Peyer's patch (tissue), 4 donors: Measurements from ENCODE around the gene BCL2L12. TPM values are rescaled to one million over a fixed set of nuclear protein-coding genes. Genes with fewer than 3 reads are reported as not detected.
"Not testable (repeated sequence)": the region's sequence is repeated elsewhere in the genome, so short reads cannot be mapped to it uniquely, and the experiment has no call there.

Experiments
- DNase-seq, 3 donors: peaks; one replicate each; pipeline ENCODE4 v3.0.0-alpha.2; 2017 to 2019
- H3K27ac ChIP-seq, 4 donors: fragments of 200-600 bp; sonication (generic); one replicate each; pipeline ENCODE4 v1.5.1; 2016 to 2019
- H3K27me3 ChIP-seq, 2 donors: fragments of 200-600 bp; sonication (generic); one replicate each; pipeline ENCODE4 v1.5.1; 2019
- H3K36me3 ChIP-seq, 3 donors: fragments of 200-600 bp; sonication (generic); one replicate each; pipeline ENCODE4 v1.5.1; 2016 to 2019
- H3K4me1 ChIP-seq, 4 donors: fragments of 200-600 bp; sonication (generic); one replicate each; pipeline ENCODE4 v1.5.1; 2016 to 2019
- H3K4me3 ChIP-seq, 4 donors: fragments of 200-600 bp; sonication (generic); 1 replicate in 3 of 4; 2 replicates in 1 of 4; pipeline ENCODE4 v1.5.1; 2016 to 2019; ENCODE audit warnings: mild to moderate bottlenecking in 1 of 4
- H3K9me3 ChIP-seq, 4 donors: fragments of 200-600 bp; sonication (generic); one replicate each; pipeline ENCODE4 v1.5.1; 2016 to 2019; ENCODE audit warnings: mild to moderate bottlenecking in 1 of 4
- POLR2A ChIP-seq, 2 donors: fragments of 450-650 bp; IDR thresholded peaks; one replicate each; pipeline ENCODE4 v1.5.1; 2017; ENCODE audit warnings: antibody characterized with exemption in 2 of 2, mild to moderate bottlenecking in 2 of 2, moderate library complexity in 2 of 2
- small RNA-seq, 2 donors: library from RNA; depleted of rRNA; stranded (forward); fragments of <200 nt; gene quantifications; one replicate each; pipeline ENCODE3, GENCODE V24; 2016
- total RNA-seq, 4 donors: library from RNA; depleted of rRNA; stranded (reverse); fragments of >200 nt; gene quantifications; one replicate each; pipeline ENCODE4 v1.1.0, GENCODE V29; 2016
- TF ChIP-seq, protein P1 (sequence below), 6 experiments: fragments of 450-650 bp in 4 of 6; fragments of 200-600 bp in 2 of 6; sonication (generic) in 1 of 6; IDR thresholded peaks; one replicate each; pipeline ENCODE4 v1.5.1; 2017 to 2019; ENCODE audit warnings: antibody characterized with exemption in 6 of 6, mild to moderate bottlenecking in 3 of 6, moderate library complexity in 1 of 6

Gene BCL2L12
- total RNA-seq, 4 donors from 2014 or later = 5.3 to 28.9 (median 12.2) TPM

DNA sequence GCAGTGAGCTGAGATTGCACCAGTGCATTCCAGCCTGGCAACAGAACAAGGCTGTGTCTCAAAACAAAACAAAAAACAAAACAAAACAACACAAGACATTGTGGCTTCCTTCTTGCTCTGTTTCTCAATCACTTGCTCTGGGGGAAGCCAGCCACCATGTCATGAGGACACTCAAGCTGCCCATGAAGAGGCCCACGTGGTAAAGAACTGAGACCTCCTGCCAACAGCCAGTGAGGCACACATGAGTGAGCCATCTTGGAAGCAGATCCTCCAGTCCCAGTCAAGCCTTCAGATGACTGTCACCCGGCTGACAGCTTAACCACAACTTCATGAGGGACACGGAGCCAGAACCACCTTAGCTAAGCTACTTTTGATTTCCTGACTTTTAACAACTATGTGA, 50.4 kb downstream of the BCL2L12 start:
- no peak overlapping the region for H3K4me3 ChIP-seq
- H3K4me1 ChIP-seq = no peaks in the 10 kb centered on the region
- H3K27ac ChIP-seq = no peak overlapping the region
- H3K36me3 ChIP-seq = no peaks in the 10 kb centered on the region
- no peaks in the 10 kb centered on the region for H3K27me3 ChIP-seq
- H3K9me3 ChIP-seq = no peaks in the 10 kb centered on the region
- DNase-seq = no peak
- TF ChIP-seq, protein P1, sequence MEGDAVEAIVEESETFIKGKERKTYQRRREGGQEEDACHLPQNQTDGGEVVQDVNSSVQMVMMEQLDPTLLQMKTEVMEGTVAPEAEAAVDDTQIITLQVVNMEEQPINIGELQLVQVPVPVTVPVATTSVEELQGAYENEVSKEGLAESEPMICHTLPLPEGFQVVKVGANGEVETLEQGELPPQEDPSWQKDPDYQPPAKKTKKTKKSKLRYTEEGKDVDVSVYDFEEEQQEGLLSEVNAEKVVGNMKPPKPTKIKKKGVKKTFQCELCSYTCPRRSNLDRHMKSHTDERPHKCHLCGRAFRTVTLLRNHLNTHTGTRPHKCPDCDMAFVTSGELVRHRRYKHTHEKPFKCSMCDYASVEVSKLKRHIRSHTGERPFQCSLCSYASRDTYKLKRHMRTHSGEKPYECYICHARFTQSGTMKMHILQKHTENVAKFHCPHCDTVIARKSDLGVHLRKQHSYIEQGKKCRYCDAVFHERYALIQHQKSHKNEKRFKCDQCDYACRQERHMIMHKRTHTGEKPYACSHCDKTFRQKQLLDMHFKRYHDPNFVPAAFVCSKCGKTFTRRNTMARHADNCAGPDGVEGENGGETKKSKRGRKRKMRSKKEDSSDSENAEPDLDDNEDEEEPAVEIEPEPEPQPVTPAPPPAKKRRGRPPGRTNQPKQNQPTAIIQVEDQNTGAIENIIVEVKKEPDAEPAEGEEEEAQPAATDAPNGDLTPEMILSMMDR (IDR thresholded peaks at IDR 0.05) = no peak
- TF ChIP-seq POLR2A (IDR thresholded peaks at IDR 0.05) = no peak

DNA sequence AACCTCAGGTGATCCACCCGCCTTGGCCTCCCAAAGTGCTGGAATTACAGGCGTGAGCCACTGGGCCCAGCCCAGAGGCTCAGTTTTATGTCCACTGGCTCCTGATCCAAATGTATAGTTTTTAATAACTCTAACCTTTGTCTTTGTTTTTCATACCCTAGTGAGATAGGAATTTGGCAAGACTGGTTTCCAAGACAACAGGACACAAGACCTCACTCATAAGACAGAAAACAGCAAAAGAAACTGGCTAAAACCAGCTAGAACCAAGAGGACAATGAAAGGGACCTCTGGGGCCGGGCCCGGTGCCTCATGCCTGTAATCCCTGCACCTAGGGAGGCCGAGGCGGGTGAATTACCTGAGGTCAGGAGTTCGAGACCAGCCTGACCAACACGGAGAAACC, 52.8 kb downstream of the BCL2L12 start:
- DNase-seq = no peak
- H3K9me3 ChIP-seq = no peaks in the 10 kb centered on the region
- no peak overlapping the region for H3K27ac ChIP-seq
- TF ChIP-seq, protein P1 (IDR thresholded peaks at IDR 0.05) = no peak
- TF ChIP-seq POLR2A (IDR thresholded peaks at IDR 0.05) = no peak
- no peaks in the 10 kb centered on the region for H3K36me3 ChIP-seq
- no peaks in the 10 kb centered on the region for H3K27me3 ChIP-seq
- no peak overlapping the region for H3K4me3 ChIP-seq
- H3K4me1 ChIP-seq = no peaks in the 10 kb centered on the region

DNA sequence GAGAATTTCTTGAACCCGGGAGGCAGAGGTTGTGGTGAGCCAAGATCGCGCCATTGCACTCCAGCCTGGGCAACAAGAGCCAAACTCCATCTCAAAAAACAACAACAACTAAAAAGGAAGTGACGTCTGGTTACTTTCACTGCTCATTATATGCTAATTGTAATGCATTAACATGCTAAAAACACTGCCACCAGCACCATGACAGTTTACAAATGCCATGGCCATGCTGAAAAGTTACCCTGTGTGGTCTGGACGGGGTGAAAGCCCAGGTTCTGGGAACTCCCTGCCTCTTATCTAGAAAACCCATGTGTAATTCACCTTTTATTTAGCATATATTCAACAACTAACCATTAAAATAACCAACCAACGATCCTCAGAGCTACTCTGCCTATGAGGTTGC, 53.3 kb downstream of the BCL2L12 start:
- Histone ChIP-seq H3K4me1 (no peaks in the 10 kb centered on the region), H3K9me3 (no peaks in the 10 kb centered on the region), H3K4me3 (no peak overlapping the region), H3K27ac (no peak overlapping the region), H3K27me3 (no peaks in the 10 kb centered on the region), H3K36me3 (no peaks in the 10 kb centered on the region)
- no peak for DNase-seq
- TF ChIP-seq, protein P1 (IDR thresholded peaks at IDR 0.05) = no peak
- TF ChIP-seq POLR2A (IDR thresholded peaks at IDR 0.05) = no peak

DNA sequence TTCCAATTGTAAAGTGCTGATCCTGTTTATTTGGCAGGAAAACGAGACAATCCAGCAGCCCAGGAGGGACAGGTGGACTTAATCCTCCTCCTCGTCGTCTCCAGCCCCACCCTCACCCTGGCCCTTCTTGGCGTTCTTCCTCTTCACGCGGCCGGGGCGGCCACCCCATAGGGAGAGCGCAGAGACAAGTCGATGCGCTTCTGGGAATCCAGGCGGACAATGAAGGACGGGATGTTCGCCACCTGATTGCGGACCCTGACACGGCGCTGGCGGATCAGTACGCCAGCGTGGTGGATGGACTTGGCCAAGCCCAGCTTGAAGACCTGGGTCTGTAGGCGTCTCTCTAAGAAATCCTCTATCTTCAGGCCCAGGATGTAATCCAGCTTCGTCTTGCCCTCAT, 53.7 kb downstream of the BCL2L12 start:
- H3K9me3 ChIP-seq, H3K4me3 ChIP-seq, DNase-seq, H3K4me1 ChIP-seq, H3K27ac ChIP-seq, H3K27me3 ChIP-seq, H3K36me3 ChIP-seq: not testable (repeated sequence)

Small RNA genes lying within 50 kb of the gene (small RNA-seq; reads per million reads assigned to genes)
- gene MIR5088 = 0 reads per million in 2 donors

Other genes starting within 250 kb of the BCL2L12 start
- gene PTH2, start 242.5 kb upstream of the BCL2L12 start, total RNA-seq = not detected
- not detected for gene GFY, start 240.5 kb upstream of the BCL2L12 start, total RNA-seq
- 1 to 10 TPM in 3 of 4 donors, not detected in 1; 1.2 to 2.0 (median 1.7) TPM for gene SLC17A7, start 224.4 kb upstream of the BCL2L12 start, total RNA-seq
- 100 to 1,000 TPM in 3 of 4 donors, 10 to 100 TPM in 1; 96.2 to 229 (median 115) TPM for gene PIH1D1, start 214.1 kb upstream of the BCL2L12 start, total RNA-seq
- 10 to 100 TPM; 33.8 to 53.6 (median 49.1) TPM for gene ALDH16A1, start 212.7 kb upstream of the BCL2L12 start, total RNA-seq
- 10 to 100 TPM in 1 of 4 donors, 1 to 10 TPM in 3; 2.8 to 22.3 (median 5.0) TPM for gene FLT3LG, start 191.7 kb upstream of the BCL2L12 start, total RNA-seq
- 1,000 to 10,000 TPM; 1,523 to 3,539 (median 1,798) TPM for gene RPL13A, start 178.3 kb upstream of the BCL2L12 start, total RNA-seq
- gene RPS11, start 169.5 kb upstream of the BCL2L12 start, total RNA-seq = 1,000 to 10,000 TPM; 1,400 to 3,556 (median 1,785) TPM
- gene FCGRT, start 153.3 kb upstream of the BCL2L12 start, total RNA-seq = 100 to 1,000 TPM; 239 to 985 (median 837) TPM
- gene RCN3, start 137.9 kb upstream of the BCL2L12 start, total RNA-seq = 100 to 1,000 TPM in 3 of 4 donors, 10 to 100 TPM in 1; 78.6 to 199 (median 151) TPM
- 10 to 100 TPM; 73.4 to 86.7 (median 80.9) TPM for gene NOSIP, start 85.4 kb upstream of the BCL2L12 start, total RNA-seq
- gene PRRG2, start 84.6 kb upstream of the BCL2L12 start, total RNA-seq = 10 to 100 TPM in 3 of 4 donors, 1 to 10 TPM in 1; 1.7 to 20.8 (median 13.1) TPM
- 10 to 100 TPM; 13.5 to 39.6 (median 28.1) TPM for gene PRR12, start 74.8 kb upstream of the BCL2L12 start, total RNA-seq
- 10 to 100 TPM; 17.2 to 48.0 (median 32.4) TPM for gene RRAS, start 25.8 kb upstream of the BCL2L12 start, total RNA-seq
- gene SCAF1, start 23.7 kb upstream of the BCL2L12 start, total RNA-seq = 10 to 100 TPM; 25.2 to 49.8 (median 44.0) TPM
- gene IRF3, start 76 bp upstream of the BCL2L12 start, total RNA-seq = 100 to 1,000 TPM in 3 of 4 donors, 10 to 100 TPM in 1; 98.6 to 131 (median 120) TPM
- gene PRMT1, start 11.3 kb downstream of the BCL2L12 start, total RNA-seq = 100 to 1,000 TPM in 1 of 4 donors, 10 to 100 TPM in 3; 46.9 to 185 (median 80.0) TPM
- gene ADM5, start 23.7 kb downstream of the BCL2L12 start, total RNA-seq = 1 to 10 TPM in 2 of 4 donors, not detected in 2; 4.4 to 9.1 TPM
- 10 to 100 TPM in 1 of 4 donors, 1 to 10 TPM in 2, not detected in 1; 3.0 to 12.4 (median 5.6) TPM for gene CPT1C, start 25.2 kb downstream of the BCL2L12 start, total RNA-seq
- not detected for gene TSKS, start 97.4 kb downstream of the BCL2L12 start, total RNA-seq
- gene AP2A1, start 101.1 kb downstream of the BCL2L12 start, total RNA-seq = 100 to 1,000 TPM in 1 of 4 donors, 10 to 100 TPM in 3; 57.8 to 102 (median 85.1) TPM
- gene FUZ, start 147.4 kb downstream of the BCL2L12 start, total RNA-seq = 10 to 100 TPM in 3 of 4 donors, 1 to 10 TPM in 1; 4.1 to 13.8 (median 12.3) TPM
- gene MED25, start 152.4 kb downstream of the BCL2L12 start, total RNA-seq = 10 to 100 TPM; 29.7 to 57.7 (median 41.8) TPM
- gene PTOV1, start 185.2 kb downstream of the BCL2L12 start, total RNA-seq = 100 to 1,000 TPM in 2 of 4 donors, 10 to 100 TPM in 2; 80.0 to 153 (median 95.9) TPM
- 100 to 1,000 TPM in 3 of 4 donors, 10 to 100 TPM in 1; 58.7 to 235 (median 118) TPM for gene PNKP, start 201.6 kb downstream of the BCL2L12 start, total RNA-seq
- gene AKT1S1, start 211.4 kb downstream of the BCL2L12 start, total RNA-seq = 10 to 100 TPM; 17.2 to 30.5 (median 23.3) TPM
- gene TBC1D17, start 211.8 kb downstream of the BCL2L12 start, total RNA-seq = 10 to 100 TPM; 22.8 to 83.3 (median 62.1) TPM
- not detected for gene IL4I1, start 231.0 kb downstream of the BCL2L12 start, total RNA-seq